OCI-LY3 (cell line): Measurements from ENCODE around the gene DUSP14.

Experiments used
- H2AFZ ChIP-seq: fragments of 200-600, 300-600 bp; shearing (Covaris generic); 2 replicates; pipeline ENCODE4 v1.6.0; 2014; ENCODE audit warnings: antibody characterized with exemption, low read depth, low read length
- H3K27ac ChIP-seq: fragments of 200-600, 300-600 bp; sonication (generic); 2 replicates; pipeline ENCODE4 v1.5.1; 2014; ENCODE audit warnings: mild to moderate bottlenecking, low read length, moderate library complexity, mixed read lengths
- H3K27me3 ChIP-seq: fragments of 200-600, 300-600 bp; sonication (generic); 2 replicates; pipeline ENCODE4 v1.6.1; 2014; ENCODE audit warnings: low read depth, low read length, mixed read lengths
- H3K36me3 ChIP-seq: fragments of 200-600, 300-600 bp; sonication (generic); replicated peaks from 2 replicates; pipeline ENCODE3; 2014; ENCODE audit warnings: low read depth, low read length, mixed read lengths
- H3K4me1 ChIP-seq: fragments of 300-600, 200-600 bp; sonication (generic); 2 replicates; pipeline ENCODE4 v1.6.1; 2014; ENCODE audit warnings: low read length, mixed read lengths
- H3K4me2 ChIP-seq: fragments of 200-600, 300-600 bp; sonication (generic); 2 replicates; pipeline ENCODE4 v1.6.1; 2014; ENCODE audit warnings: low read length, mixed read lengths
- H3K4me3 ChIP-seq: fragments of 300-600, 200-600 bp; sonication (generic); 2 replicates; pipeline ENCODE4 v1.5.1; 2014; ENCODE audit warnings: antibody characterized with exemption, mild to moderate bottlenecking, low read length, moderate library complexity
- H3K79me2 ChIP-seq: fragments of 300-600, 200-600 bp; shearing (Covaris generic); 2 replicates; pipeline ENCODE4 v1.6.1; 2014; ENCODE audit warnings: mild to moderate bottlenecking, low read length, mixed read lengths
- H3K9ac ChIP-seq: fragments of 300-600, 200-600 bp; shearing (Covaris generic); 2 replicates; pipeline ENCODE4 v1.6.0; 2014; ENCODE audit warnings: mild to moderate bottlenecking, low read length, moderate library complexity
- H3K9me3 ChIP-seq: fragments of 200-600, 300-600 bp; shearing (Covaris generic); 2 replicates; pipeline ENCODE4 v1.6.1; 2014; ENCODE audit warnings: low read length, mixed read lengths; ENCODE audit not compliant: insufficient read depth
- H4K20me1 ChIP-seq: fragments of 200-600, 300-600 bp; sonication (generic); 2 replicates; pipeline ENCODE4 v1.6.1; 2016; ENCODE audit warnings: low read length, mixed read lengths; ENCODE audit not compliant: insufficient read depth
- EZH2phosphoT487 ChIP-seq: fragments of 200-600 bp; shearing (Covaris generic); IDR thresholded peaks from 2 replicates; pipeline ENCODE4 v1.6.1; 2018; ENCODE audit warnings: antibody characterized with exemption, mixed run types, low read depth
- TF ChIP-seq, protein P1 (sequence below): fragments of 200-600, 300-600 bp; sonication (generic); IDR thresholded peaks from 2 replicates; pipeline ENCODE4 v1.5.1; 2014; ENCODE audit warnings: antibody characterized with exemption, low read length, low read depth

Gene DUSP14

DNA sequence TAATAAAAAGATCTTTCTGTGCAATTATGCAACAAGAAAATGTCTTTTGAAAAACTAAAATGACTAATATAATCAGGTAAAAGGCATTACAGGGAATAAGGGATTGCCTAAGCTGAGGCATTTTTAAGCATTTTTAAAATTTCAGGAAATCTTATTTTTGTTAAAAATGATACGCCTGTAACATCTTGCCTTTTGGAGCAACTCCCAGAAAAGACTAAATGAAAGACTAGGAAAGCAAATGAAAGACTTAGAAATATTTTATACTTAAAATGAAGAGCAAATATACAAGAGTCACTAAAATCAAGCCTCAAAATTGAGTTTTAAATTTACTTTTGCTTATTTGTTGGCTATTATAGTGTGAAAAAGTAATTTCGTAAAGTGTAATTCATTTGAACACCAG lies 55.8 kb downstream of the DUSP14 start:
- Histone ChIP-seq H4K20me1 (0 out of 2 replicates have a peak, but pooled peaks cover 5% of the 10 kb centered on the region), H3K4me2 (no peak overlapping the region), H3K36me3 (peaks cover 14% of the 10 kb centered on the region), H3K9ac (no peak overlapping the region), H3K27me3 (no peaks in the 10 kb centered on the region), H3K79me2 (no peaks in the 10 kb centered on the region; the same call in 1 of the 2 replicates), H3K4me3 (no peak overlapping the region), H2AFZ (no peak overlapping the region), H3K9me3 (no peaks in the 10 kb centered on the region), H3K27ac (no peak overlapping the region), H3K4me1 (no peaks in the 10 kb centered on the region)
- TF ChIP-seq, protein P1, sequence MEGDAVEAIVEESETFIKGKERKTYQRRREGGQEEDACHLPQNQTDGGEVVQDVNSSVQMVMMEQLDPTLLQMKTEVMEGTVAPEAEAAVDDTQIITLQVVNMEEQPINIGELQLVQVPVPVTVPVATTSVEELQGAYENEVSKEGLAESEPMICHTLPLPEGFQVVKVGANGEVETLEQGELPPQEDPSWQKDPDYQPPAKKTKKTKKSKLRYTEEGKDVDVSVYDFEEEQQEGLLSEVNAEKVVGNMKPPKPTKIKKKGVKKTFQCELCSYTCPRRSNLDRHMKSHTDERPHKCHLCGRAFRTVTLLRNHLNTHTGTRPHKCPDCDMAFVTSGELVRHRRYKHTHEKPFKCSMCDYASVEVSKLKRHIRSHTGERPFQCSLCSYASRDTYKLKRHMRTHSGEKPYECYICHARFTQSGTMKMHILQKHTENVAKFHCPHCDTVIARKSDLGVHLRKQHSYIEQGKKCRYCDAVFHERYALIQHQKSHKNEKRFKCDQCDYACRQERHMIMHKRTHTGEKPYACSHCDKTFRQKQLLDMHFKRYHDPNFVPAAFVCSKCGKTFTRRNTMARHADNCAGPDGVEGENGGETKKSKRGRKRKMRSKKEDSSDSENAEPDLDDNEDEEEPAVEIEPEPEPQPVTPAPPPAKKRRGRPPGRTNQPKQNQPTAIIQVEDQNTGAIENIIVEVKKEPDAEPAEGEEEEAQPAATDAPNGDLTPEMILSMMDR: no peak
- TF ChIP-seq EZH2phosphoT487: no peak

DNA sequence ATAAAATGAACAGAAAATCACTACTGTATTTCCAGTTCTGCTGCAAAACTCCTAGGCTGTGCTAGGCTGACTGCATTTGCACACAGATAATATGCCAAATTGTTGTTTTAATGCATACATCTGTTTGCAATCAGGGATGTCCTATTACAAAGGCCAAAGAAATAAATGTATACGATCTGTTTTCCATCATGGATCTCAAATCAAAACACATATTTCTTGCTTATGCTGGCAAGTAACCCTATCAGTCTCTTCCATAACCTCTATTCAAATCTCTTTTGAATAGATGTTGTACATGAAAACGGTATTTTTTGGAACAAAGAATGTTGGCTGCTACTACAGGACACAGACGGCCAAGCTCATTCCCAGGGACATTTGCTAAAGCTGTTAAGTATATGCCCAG lies 56.6 kb downstream of the DUSP14 start:
- Histone ChIP-seq H3K79me2 (no peaks in the 10 kb centered on the region; the same call in 1 of the 2 replicates), H3K27me3 (no peaks in the 10 kb centered on the region), H3K4me2 (no peak overlapping the region), H4K20me1 (0 out of 2 replicates have a peak, but pooled peaks cover 5% of the 10 kb centered on the region), H3K9me3 (no peaks in the 10 kb centered on the region), H3K9ac (no peak overlapping the region), H3K4me1 (no peaks in the 10 kb centered on the region), H3K27ac (no peak overlapping the region), H2AFZ (no peak overlapping the region), H3K4me3 (no peak overlapping the region), H3K36me3 (peaks cover 9% of the 10 kb centered on the region)
- no peak for TF ChIP-seq EZH2phosphoT487
- TF ChIP-seq, protein P1: no peak

DNA sequence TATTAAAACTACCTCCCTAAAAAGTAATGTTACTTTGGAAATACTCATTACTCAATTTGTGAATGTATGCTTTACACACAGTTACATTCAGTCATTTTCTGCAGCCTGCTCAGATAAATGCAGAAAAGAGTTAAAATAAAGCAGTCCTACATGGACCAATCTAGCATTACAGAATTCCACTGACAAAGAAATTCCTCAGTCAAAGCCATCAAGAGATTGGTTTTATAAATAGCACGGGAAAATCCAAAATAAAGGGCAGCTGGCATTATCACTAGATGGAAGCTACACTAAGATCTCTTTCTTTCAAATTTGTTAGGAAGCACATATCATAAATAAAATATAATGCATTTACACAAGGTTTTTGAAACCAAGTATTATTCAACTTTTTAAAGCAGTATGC lies 58.3 kb downstream of the DUSP14 start:
- Histone ChIP-seq H4K20me1 (0 out of 2 replicates have a peak, but pooled peaks cover 5% of the 10 kb centered on the region), H2AFZ (no peak overlapping the region), H3K4me2 (no peak overlapping the region), H3K4me1 (no peaks in the 10 kb centered on the region), H3K4me3 (no peak overlapping the region), H3K9me3 (no peaks in the 10 kb centered on the region), H3K36me3 (peaks cover 4% of the 10 kb centered on the region), H3K79me2 (no peaks in the 10 kb centered on the region; the same call in 1 of the 2 replicates), H3K9ac (no peak overlapping the region), H3K27ac (no peak overlapping the region), H3K27me3 (no peaks in the 10 kb centered on the region)
- TF ChIP-seq, protein P1: no peak
- TF ChIP-seq EZH2phosphoT487: no peak

DNA sequence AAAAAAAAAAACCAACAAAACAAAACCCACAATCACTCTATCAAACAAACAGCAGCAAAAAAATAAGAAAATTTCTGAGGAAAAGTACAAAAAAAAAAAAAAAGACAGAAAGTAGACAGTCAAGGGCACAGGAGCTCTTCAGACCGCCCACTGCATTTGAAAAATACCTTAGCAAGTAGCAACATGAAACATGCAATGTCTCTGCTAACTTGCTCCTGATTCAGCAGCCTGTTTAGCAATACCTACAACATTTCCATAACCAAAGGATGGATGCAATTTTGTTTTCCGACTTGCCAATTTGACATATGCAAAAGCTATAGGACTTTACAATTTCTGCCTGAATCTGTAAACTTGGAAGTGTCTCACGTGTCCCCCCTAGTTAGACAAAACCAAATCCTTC lies 62.1 kb downstream of the DUSP14 start:
- no peak overlapping the region for H3K4me2 ChIP-seq
- no peak overlapping the region for H3K9ac ChIP-seq
- no peak for TF ChIP-seq EZH2phosphoT487
- TF ChIP-seq, protein P1: no peak
- H4K20me1 ChIP-seq: no peaks in the 10 kb centered on the region
- no peak overlapping the region for H3K27ac ChIP-seq
- H2AFZ ChIP-seq: no peak overlapping the region
- H3K36me3 ChIP-seq: peaks cover 15% of the 10 kb centered on the region
- no peaks in the 10 kb centered on the region for H3K27me3 ChIP-seq
- H3K9me3 ChIP-seq: no peaks in the 10 kb centered on the region
- no peak overlapping the region for H3K4me3 ChIP-seq
- no peaks in the 10 kb centered on the region for H3K79me2 ChIP-seq
- peaks cover 3% of the 10 kb centered on the region; the same call in 1 of the 2 replicates for H3K4me1 ChIP-seq
